GM12874 (cell line): ENCODE results near the gene IRF4.

Source experiments
- CTCF ChIP-seq: IDR thresholded peaks from 2 replicates; pipeline ENCODE4 v1.5.1; 2011; ENCODE audit warnings: low read depth, mild to moderate bottlenecking, control low read depth, low read length, moderate library complexity; ENCODE audit not compliant: insufficient read depth

The IRF4 gene

GRCh38 chr6:378090-378957 lies 13.2 kb upstream of the IRF4 start:
- TF ChIP-seq CTCF = no peak

DNA sequence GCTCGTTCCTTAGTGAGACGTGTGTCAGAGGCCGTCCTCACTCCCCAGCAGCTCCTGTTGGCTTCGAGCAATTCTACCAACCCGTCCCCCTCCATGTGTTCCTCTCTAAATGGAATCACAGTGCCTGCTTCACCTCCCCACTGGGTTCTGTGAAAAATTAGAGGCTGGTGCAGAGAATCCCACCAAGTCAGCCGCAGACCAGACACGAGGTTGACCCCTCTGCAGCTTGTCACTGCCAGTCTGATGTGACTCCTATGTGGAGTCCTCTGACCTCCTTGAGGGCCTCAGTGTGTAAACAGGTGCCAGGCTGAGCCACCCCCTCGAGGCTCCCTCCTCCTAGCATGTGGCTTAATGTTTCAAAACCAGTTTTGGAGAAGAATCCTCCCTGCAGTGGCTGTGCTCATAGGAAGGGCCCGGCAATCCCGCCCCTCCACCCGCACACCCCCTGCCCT lies 12.6 kb upstream of the IRF4 start:
- no peak for TF ChIP-seq CTCF

DNA sequence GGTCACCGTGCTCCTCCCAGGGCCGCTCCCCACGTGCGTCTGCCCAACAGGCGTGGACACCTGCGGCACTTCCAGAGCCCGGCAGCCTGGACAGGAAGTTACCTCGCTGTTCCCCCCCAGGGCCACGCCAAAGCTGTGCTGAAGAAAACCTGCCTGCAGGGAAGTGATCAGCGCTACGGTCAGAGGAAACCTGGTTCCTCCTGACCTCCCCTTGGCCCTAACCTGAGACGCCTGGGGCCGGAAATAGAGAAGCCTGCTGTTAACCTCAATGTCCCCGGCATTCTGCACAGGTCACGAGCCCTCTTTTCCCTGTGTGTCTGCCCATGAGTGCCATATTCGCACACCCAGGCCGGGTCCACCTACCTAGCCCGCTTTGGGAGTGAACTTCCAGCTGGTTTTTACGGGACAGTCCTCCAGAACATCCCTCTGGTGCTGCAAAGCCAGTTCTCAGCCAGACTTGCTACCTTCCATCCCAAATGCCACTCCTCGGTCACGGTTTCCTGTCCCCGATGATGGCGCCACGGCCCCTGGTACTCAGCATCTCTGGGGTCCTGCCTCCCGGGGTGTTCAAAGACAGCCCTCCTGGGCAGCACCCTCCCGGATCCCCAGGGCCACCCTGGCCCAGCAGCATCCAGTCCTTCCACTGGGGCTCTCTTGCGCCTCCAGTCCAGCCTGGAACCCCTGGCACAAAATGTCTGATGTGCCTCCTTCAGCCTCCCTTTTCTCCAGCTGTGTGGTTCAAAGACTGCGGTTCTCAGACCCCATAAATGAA lies 12.0 kb upstream of the IRF4 start:
- TF ChIP-seq CTCF = no peak

- no peak for TF ChIP-seq CTCF
Measured at GRCh38 chr6:380234-381218, 11.0 kb upstream of the IRF4 start.

- TF ChIP-seq CTCF = no peak
Measured at GRCh38 chr6:381742-382461, 9.7 kb upstream of the IRF4 start.

DNA sequence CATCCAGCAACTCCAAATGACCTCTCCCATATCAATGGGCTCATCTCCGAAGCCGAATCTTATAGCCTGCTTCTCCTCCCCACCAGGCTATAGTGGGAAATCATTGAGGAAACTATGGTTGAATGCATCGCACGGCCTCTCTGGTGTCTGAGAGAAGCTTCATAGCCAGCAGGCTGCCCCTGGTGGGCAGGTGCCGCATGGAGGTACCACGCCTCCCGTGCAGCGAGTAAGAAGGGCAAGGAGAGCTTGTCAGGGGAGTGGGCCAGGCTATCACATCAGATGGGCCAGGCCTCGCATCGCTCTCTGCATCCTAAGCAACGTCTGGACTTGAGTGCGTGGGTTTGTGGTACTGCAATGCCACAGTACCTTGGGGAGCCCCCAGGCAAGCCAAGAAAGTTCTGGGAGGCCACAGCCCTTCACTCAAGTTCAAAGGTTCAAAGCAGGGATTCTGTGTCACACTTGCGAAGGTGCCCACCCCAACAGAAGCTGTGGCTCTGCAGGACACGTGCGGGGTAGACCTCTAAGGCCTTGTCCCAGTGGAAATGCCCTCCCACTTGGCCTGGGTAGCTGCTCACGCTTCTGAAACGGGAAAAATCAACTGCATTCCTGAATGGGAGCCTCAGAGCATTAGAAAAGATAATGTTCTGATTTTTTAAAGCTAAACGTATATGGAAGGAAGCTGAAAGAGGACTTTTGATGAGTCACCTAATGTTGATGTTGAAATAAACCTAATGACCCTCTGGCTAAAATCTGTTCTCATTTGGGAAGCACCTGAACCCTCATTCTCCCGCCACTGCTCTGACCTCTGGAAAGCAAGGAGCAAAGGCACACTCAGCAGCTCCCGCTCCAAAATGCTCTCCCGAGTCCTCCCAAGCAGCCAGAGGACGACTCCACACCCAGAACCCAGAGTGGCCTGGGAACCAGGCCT lies 8.4 kb upstream of the IRF4 start:
- TF ChIP-seq CTCF = no peak
